Measurements from ENCODE around the gene ZNF584.

DNA sequence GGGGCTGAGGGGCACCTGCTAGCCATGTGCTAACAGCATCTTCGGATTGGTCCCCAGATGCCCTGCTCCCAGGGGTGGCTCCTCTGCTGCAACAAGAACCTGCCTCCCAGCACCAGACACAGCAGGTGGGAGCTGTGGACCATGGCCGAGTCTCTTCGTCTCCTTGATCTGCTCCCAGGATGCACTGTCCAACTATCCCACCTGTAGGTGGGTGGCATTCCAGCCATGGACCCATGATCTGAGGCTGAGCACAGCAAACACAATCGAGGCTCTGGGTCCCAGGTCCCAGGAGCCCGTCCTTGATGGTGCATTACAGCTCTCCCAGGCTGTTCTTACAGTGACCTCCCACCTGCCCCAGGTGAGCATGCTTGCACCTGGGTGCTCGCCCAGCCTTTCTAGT lies 29.2 kb upstream of the ZNF584 start:
- no peak for TF ChIP-seq POLR2AphosphoS5 (IDR thresholded peaks at IDR 0.05; ENCODE audit: low read depth)
- TF ChIP-seq EZH2phosphoT487 (IDR thresholded peaks at IDR 0.05; ENCODE audit: unreplicated experiment) = no peak
- TF ChIP-seq, protein P1, sequence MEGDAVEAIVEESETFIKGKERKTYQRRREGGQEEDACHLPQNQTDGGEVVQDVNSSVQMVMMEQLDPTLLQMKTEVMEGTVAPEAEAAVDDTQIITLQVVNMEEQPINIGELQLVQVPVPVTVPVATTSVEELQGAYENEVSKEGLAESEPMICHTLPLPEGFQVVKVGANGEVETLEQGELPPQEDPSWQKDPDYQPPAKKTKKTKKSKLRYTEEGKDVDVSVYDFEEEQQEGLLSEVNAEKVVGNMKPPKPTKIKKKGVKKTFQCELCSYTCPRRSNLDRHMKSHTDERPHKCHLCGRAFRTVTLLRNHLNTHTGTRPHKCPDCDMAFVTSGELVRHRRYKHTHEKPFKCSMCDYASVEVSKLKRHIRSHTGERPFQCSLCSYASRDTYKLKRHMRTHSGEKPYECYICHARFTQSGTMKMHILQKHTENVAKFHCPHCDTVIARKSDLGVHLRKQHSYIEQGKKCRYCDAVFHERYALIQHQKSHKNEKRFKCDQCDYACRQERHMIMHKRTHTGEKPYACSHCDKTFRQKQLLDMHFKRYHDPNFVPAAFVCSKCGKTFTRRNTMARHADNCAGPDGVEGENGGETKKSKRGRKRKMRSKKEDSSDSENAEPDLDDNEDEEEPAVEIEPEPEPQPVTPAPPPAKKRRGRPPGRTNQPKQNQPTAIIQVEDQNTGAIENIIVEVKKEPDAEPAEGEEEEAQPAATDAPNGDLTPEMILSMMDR (conservative IDR thresholded peaks at IDR 0.05; ENCODE audit: low read depth in 2 of 2) = no peak
- TF ChIP-seq, protein P2, sequence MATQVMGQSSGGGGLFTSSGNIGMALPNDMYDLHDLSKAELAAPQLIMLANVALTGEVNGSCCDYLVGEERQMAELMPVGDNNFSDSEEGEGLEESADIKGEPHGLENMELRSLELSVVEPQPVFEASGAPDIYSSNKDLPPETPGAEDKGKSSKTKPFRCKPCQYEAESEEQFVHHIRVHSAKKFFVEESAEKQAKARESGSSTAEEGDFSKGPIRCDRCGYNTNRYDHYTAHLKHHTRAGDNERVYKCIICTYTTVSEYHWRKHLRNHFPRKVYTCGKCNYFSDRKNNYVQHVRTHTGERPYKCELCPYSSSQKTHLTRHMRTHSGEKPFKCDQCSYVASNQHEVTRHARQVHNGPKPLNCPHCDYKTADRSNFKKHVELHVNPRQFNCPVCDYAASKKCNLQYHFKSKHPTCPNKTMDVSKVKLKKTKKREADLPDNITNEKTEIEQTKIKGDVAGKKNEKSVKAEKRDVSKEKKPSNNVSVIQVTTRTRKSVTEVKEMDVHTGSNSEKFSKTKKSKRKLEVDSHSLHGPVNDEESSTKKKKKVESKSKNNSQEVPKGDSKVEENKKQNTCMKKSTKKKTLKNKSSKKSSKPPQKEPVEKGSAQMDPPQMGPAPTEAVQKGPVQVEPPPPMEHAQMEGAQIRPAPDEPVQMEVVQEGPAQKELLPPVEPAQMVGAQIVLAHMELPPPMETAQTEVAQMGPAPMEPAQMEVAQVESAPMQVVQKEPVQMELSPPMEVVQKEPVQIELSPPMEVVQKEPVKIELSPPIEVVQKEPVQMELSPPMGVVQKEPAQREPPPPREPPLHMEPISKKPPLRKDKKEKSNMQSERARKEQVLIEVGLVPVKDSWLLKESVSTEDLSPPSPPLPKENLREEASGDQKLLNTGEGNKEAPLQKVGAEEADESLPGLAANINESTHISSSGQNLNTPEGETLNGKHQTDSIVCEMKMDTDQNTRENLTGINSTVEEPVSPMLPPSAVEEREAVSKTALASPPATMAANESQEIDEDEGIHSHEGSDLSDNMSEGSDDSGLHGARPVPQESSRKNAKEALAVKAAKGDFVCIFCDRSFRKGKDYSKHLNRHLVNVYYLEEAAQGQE (IDR thresholded peaks at IDR 0.05; ENCODE audit: unreplicated experiment) = no peak
- TF ChIP-seq EZH2 (IDR thresholded peaks at IDR 0.05; ENCODE audit: low read depth, unreplicated experiment) = no peak
- TF ChIP-seq ZNF114 (CRISPR knock-in tag; IDR thresholded peaks at IDR 0.05) = no peak
- TF ChIP-seq NANOG (IDR thresholded peaks at IDR 0.05; ENCODE audit: borderline replicate concordance) = no peak
- no peak for TF ChIP-seq JUNB (IDR thresholded peaks at IDR 0.05; ENCODE audit: unreplicated experiment)
- TF ChIP-seq, protein P3, sequence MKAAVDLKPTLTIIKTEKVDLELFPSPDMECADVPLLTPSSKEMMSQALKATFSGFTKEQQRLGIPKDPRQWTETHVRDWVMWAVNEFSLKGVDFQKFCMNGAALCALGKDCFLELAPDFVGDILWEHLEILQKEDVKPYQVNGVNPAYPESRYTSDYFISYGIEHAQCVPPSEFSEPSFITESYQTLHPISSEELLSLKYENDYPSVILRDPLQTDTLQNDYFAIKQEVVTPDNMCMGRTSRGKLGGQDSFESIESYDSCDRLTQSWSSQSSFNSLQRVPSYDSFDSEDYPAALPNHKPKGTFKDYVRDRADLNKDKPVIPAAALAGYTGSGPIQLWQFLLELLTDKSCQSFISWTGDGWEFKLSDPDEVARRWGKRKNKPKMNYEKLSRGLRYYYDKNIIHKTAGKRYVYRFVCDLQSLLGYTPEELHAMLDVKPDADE (IDR thresholded peaks at IDR 0.05) = no peak
- TF ChIP-seq, protein P4, sequence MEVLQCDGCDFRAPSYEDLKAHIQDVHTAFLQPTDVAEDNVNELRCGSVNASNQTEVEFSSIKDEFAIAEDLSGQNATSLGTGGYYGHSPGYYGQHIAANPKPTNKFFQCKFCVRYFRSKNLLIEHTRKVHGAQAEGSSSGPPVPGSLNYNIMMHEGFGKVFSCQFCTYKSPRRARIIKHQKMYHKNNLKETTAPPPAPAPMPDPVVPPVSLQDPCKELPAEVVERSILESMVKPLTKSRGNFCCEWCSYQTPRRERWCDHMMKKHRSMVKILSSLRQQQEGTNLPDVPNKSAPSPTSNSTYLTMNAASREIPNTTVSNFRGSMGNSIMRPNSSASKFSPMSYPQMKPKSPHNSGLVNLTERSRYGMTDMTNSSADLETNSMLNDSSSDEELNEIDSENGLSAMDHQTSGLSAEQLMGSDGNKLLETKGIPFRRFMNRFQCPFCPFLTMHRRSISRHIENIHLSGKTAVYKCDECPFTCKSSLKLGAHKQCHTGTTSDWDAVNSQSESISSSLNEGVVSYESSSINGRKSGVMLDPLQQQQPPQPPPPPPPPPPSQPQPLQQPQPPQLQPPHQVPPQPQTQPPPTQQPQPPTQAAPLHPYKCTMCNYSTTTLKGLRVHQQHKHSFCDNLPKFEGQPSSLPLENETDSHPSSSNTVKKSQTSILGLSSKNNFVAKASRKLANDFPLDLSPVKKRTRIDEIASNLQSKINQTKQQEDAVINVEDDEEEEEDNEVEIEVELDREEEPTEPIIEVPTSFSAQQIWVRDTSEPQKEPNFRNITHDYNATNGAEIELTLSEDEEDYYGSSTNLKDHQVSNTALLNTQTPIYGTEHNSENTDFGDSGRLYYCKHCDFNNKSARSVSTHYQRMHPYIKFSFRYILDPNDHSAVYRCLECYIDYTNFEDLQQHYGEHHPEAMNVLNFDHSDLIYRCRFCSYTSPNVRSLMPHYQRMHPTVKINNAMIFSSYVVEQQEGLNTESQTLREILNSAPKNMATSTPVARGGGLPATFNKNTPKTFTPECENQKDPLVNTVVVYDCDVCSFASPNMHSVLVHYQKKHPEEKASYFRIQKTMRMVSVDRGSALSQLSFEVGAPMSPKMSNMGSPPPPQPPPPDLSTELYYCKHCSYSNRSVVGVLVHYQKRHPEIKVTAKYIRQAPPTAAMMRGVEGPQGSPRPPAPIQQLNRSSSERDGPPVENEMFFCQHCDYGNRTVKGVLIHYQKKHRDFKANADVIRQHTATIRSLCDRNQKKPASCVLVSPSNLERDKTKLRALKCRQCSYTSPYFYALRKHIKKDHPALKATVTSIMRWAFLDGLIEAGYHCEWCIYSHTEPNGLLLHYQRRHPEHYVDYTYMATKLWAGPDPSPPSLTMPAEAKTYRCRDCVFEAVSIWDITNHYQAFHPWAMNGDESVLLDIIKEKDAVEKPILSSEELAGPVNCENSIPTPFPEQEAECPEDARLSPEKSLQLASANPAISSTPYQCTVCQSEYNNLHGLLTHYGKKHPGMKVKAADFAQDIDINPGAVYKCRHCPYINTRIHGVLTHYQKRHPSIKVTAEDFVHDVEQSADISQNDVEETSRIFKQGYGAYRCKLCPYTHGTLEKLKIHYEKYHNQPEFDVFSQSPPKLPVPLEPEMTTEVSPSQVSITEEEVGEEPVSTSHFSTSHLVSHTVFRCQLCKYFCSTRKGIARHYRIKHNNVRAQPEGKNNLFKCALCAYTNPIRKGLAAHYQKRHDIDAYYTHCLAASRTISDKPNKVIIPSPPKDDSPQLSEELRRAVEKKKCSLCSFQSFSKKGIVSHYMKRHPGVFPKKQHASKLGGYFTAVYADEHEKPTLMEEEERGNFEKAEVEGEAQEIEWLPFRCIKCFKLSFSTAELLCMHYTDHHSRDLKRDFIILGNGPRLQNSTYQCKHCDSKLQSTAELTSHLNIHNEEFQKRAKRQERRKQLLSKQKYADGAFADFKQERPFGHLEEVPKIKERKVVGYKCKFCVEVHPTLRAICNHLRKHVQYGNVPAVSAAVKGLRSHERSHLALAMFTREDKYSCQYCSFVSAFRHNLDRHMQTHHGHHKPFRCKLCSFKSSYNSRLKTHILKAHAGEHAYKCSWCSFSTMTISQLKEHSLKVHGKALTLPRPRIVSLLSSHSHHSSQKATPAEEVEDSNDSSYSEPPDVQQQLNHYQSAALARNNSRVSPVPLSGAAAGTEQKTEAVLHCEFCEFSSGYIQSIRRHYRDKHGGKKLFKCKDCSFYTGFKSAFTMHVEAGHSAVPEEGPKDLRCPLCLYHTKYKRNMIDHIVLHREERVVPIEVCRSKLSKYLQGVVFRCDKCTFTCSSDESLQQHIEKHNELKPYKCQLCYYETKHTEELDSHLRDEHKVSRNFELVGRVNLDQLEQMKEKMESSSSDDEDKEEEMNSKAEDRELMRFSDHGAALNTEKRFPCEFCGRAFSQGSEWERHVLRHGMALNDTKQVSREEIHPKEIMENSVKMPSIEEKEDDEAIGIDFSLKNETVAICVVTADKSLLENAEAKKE (CRISPR knock-in tag; IDR thresholded peaks at IDR 0.05) = no peak
- no peak for TF ChIP-seq STAT1 (IDR thresholded peaks at IDR 0.05; ENCODE audit: unreplicated experiment)
- no peak for TF ChIP-seq CREB1 (CRISPR knock-in tag; IDR thresholded peaks at IDR 0.05; ENCODE audit: low read depth)

All from GM23338 (cell line).